ENCODE measurements around the gene MTHFD1L.
"Not testable (repeated sequence)": the region's sequence is repeated elsewhere in the genome, so short reads cannot be mapped to it uniquely, and the experiment has no call there.

DNA sequence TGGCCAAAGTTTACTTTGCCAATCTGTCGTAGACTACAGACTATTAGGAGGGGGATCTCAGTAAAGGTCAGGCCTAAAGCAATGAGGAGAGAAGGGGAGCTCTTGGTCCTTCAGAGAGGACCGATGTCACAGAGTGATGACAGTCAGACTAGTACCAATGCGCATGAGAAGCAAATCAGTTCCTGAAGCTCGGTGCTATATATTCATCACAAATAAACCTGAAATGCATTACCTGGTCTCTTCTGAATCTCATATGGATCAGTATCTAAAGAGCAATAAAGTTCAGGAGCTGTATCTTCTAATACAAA is 260.9 kb downstream of the MTHFD1L start:
- TF ChIP-seq, protein P1, sequence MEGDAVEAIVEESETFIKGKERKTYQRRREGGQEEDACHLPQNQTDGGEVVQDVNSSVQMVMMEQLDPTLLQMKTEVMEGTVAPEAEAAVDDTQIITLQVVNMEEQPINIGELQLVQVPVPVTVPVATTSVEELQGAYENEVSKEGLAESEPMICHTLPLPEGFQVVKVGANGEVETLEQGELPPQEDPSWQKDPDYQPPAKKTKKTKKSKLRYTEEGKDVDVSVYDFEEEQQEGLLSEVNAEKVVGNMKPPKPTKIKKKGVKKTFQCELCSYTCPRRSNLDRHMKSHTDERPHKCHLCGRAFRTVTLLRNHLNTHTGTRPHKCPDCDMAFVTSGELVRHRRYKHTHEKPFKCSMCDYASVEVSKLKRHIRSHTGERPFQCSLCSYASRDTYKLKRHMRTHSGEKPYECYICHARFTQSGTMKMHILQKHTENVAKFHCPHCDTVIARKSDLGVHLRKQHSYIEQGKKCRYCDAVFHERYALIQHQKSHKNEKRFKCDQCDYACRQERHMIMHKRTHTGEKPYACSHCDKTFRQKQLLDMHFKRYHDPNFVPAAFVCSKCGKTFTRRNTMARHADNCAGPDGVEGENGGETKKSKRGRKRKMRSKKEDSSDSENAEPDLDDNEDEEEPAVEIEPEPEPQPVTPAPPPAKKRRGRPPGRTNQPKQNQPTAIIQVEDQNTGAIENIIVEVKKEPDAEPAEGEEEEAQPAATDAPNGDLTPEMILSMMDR (IDR thresholded peaks at IDR 0.05): not testable (repeated sequence)
- TF ChIP-seq POLR2A (IDR thresholded peaks at IDR 0.05): not testable (repeated sequence)
